ENCODE results near the gene CLDN24.

CLDN24 gene

GRCh38 chr4:183347566-183347965 is 25.3 kb upstream of the CLDN24 start:
- FAIRE-seq = no peak
- DNase-seq (ENCODE audit: insufficient read length, low spot score) = no peak
- TF ChIP-seq CTCF (IDR thresholded peaks at IDR 0.05; ENCODE audit: insufficient read depth, missing control alignments) = no peak

GRCh38 chr4:183347146-183347545 is 24.9 kb upstream of the CLDN24 start:
- TF ChIP-seq CTCF (IDR thresholded peaks at IDR 0.05; ENCODE audit: insufficient read depth, missing control alignments) = no peak
- FAIRE-seq (no peak), DNase-seq (ENCODE audit: insufficient read length, low spot score) (no peak)

- FAIRE-seq (no peak), DNase-seq (ENCODE audit: insufficient read length, low spot score) (no peak)
- no peak for TF ChIP-seq CTCF (IDR thresholded peaks at IDR 0.05; ENCODE audit: insufficient read depth, missing control alignments)
Observed at GRCh38 chr4:183345261-183345660, 23.0 kb upstream of the CLDN24 start.

GRCh38 chr4:183344523-183345255 is 22.5 kb upstream of the CLDN24 start:
- FAIRE-seq = no peak
- TF ChIP-seq CTCF (IDR thresholded peaks at IDR 0.05; ENCODE audit: insufficient read depth, missing control alignments) = no peak
- no peak for DNase-seq (ENCODE audit: insufficient read length, low spot score)

GRCh38 chr4:183343730-183344129 is 21.5 kb upstream of the CLDN24 start:
- FAIRE-seq = no peak
- no peak for TF ChIP-seq CTCF (IDR thresholded peaks at IDR 0.05; ENCODE audit: insufficient read depth, missing control alignments)
- no peak for DNase-seq (ENCODE audit: insufficient read length, low spot score)

GRCh38 chr4:183342541-183343533 is 20.6 kb upstream of the CLDN24 start:
- DNase-seq (ENCODE audit: insufficient read length, low spot score) (no peak), FAIRE-seq (no peak)
- TF ChIP-seq CTCF (IDR thresholded peaks at IDR 0.05; ENCODE audit: insufficient read depth, missing control alignments) = no peak

All from D721Med (cell line).